Measurements from ENCODE around the gene LRCH3. TPM values are rescaled to one million over a fixed set of nuclear protein-coding genes. Genes with fewer than 3 reads are reported as not detected.

The LRCH3 gene
- total RNA-seq: 35.3 and 68.0 TPM in 2 replicates

GRCh38 chr3:197791113-197791891 is at the start of gene LRCH3:
Gene LRCH3 (plus strand): TSS chr3:197791254. CDS start chr3:197791279, 25 bp downstream.

GRCh38 chr3:197749601-197750395 is 41.3 kb upstream of the LRCH3 start, which contains the start of gene FYTTD1:
Gene FYTTD1 (plus strand): TSS chr3:197749883. CDS start chr3:197749972, 89 bp downstream.

Other genes with a start within 250 kb of the LRCH3 start
- gene BDH1, start 235.3 kb upstream of the LRCH3 start, total RNA-seq: 1.2 and 1.4 TPM in 2 replicates
- gene RUBCN, start 54.4 kb upstream of the LRCH3 start, total RNA-seq: 7.1 and 13.4 TPM in 2 replicates
- 63.8 and 79.7 TPM in 2 replicates for gene FYTTD1, start 41.4 kb upstream of the LRCH3 start, total RNA-seq
- gene RPL35A, start 158.9 kb downstream of the LRCH3 start, total RNA-seq: 248 and 545 TPM in 2 replicates
- gene LMLN, start 169.0 kb downstream of the LRCH3 start, total RNA-seq: 13.1 and 18.4 TPM in 2 replicates